ENCODE data around the gene BBX.
"Not testable (repeated sequence)": the region's sequence is repeated elsewhere in the genome, so short reads cannot be mapped to it uniquely, and the experiment has no call there.

Gene BBX

GRCh38 chr3:107826727-107827126, 304.0 kb downstream of the BBX start:
- H3K4me3 ChIP-seq (replicated peaks; ENCODE audit: low read depth, low read length) = no peak overlapping the region
- DNase-seq (ENCODE audit: extremely low read depth, low read depth) = no peak
- TF ChIP-seq, protein P1, sequence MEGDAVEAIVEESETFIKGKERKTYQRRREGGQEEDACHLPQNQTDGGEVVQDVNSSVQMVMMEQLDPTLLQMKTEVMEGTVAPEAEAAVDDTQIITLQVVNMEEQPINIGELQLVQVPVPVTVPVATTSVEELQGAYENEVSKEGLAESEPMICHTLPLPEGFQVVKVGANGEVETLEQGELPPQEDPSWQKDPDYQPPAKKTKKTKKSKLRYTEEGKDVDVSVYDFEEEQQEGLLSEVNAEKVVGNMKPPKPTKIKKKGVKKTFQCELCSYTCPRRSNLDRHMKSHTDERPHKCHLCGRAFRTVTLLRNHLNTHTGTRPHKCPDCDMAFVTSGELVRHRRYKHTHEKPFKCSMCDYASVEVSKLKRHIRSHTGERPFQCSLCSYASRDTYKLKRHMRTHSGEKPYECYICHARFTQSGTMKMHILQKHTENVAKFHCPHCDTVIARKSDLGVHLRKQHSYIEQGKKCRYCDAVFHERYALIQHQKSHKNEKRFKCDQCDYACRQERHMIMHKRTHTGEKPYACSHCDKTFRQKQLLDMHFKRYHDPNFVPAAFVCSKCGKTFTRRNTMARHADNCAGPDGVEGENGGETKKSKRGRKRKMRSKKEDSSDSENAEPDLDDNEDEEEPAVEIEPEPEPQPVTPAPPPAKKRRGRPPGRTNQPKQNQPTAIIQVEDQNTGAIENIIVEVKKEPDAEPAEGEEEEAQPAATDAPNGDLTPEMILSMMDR (IDR thresholded peaks at IDR 0.05; ENCODE audit: low read depth, low read length, missing control alignments) = no peak

GRCh38 chr3:107829185-107829584, 306.4 kb downstream of the BBX start:
- DNase-seq (ENCODE audit: extremely low read depth, low read depth) = no peak
- TF ChIP-seq, protein P1 (IDR thresholded peaks at IDR 0.05; ENCODE audit: low read depth, low read length, missing control alignments) = no peak
- H3K4me3 ChIP-seq (replicated peaks; ENCODE audit: low read depth, low read length) = no peak overlapping the region

DNA sequence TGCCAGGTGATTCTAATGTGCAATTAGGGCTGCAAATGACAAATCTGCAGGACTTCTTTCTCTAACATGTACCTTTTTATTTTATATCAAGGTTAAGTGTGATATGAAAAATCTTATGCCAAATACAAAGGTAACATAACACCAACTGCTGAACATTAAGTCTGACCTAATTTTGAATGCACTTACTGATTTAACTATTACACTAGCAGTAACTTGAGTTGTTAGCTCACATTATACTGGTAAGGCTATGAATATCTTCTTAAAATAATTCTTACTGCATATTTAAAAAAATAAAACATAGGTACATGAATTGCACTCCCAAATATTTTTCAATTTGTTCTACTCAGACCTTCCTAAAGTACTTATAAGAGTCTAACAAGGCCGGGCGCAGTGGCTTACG, 308.8 kb downstream of the BBX start:
- TF ChIP-seq, protein P1 (IDR thresholded peaks at IDR 0.05; ENCODE audit: low read depth, low read length, missing control alignments) = no peak
- H3K4me3 ChIP-seq (replicated peaks; ENCODE audit: low read depth, low read length) = no peak overlapping the region
- DNase-seq (ENCODE audit: extremely low read depth, low read depth) = no peak

DNA sequence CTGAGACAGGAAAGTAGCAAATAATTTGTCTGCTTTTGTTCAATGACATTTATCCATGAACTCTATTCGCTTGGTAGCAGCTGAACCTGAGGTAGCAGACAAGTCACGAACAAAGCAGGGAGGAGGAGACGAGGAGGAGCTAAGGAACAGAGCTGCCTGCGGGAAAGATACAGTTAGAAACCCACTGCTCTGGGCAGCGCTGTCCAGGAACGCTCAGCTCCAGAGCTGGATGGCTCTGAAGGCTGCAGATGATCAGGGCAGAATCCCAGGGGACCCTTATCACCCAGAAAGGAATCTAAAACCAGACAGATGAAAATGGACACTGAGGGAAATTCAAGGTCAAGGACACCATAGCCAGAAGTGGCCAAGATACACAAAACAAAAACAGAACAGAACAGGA, 310.3 kb downstream of the BBX start:
- no peak overlapping the region for H3K4me3 ChIP-seq (replicated peaks; ENCODE audit: low read depth, low read length)
- TF ChIP-seq, protein P1 (IDR thresholded peaks at IDR 0.05; ENCODE audit: low read depth, low read length, missing control alignments) = no peak
- no peak for DNase-seq (ENCODE audit: extremely low read depth, low read depth)

- H3K4me3 ChIP-seq (replicated peaks; ENCODE audit: low read depth, low read length) = no peak overlapping the region
- no peak for DNase-seq (ENCODE audit: extremely low read depth, low read depth)
- TF ChIP-seq, protein P1 (IDR thresholded peaks at IDR 0.05; ENCODE audit: low read depth, low read length, missing control alignments) = no peak
Measured at GRCh38 chr3:107833722-107834416, 311.1 kb downstream of the BBX start.

DNA sequence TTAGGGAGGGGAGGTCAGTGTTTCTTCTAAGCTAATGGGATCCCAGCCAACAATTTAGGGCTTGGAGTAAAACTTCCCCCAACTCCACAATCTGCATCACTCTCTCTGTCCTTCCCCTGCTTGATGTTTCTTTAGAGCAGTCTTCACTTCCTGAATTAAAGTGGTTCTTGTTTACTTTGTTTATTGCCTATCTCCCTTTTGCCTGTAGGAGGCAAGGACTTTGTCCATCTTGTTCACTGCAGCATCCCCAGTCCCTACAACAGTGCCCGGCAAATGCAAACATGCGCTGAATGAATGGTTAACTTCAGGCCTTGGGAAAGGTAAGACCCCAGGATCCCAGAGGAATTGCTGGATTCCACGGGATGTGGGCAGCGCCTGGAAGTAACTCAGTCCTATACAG, 312.2 kb downstream of the BBX start:
- not testable (repeated sequence) for H3K4me3 ChIP-seq (replicated peaks; ENCODE audit: low read depth, low read length); DNase-seq (ENCODE audit: extremely low read depth, low read depth)

DNA sequence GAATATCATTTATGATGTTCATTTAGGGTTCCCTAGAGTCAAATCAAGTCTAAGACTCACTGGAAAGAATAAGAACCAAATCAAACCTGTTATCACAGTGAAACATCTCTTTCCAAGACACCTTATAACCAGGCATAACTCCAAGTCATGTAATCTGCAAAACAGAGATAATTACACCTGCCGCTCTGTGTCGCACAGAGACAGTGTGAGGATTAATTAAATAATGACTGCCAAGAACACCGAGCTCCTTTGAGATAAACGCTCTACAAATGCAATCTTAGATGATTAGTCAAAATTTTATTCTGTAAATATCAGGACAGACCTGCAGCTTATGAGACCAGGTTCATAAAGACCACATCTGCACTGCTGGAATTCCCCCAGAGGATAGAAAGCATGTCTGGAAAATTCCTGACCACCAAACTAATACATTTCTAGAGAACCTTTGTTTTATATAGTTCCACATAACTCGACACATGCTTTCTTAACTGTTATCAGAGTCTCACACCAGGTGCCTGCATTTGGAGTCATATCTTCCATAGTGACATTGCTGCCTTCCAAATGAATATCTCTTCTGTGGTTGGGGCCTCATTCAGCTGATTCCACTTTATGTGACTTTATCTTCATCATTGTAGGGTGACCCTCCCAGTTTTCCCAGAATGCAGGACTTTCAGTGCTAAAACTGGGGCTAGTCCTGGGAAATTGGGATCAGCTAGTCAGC, 315.3 kb downstream of the BBX start:
- DNase-seq (ENCODE audit: extremely low read depth, low read depth) = no peak
- TF ChIP-seq, protein P1 (IDR thresholded peaks at IDR 0.05; ENCODE audit: low read depth, low read length, missing control alignments) = no peak
- no peak overlapping the region for H3K4me3 ChIP-seq (replicated peaks; ENCODE audit: low read depth, low read length)
